ENCODE results near the gene CES2. TPM values are rescaled to one million over a fixed set of nuclear protein-coding genes. Genes with fewer than 3 reads are reported as not detected.

The CES2 gene
- total RNA-seq, 1 experiment from 2014 or later = 29.7 TPM

- DNase-seq (ENCODE audit: low spot score) (peak; percentile 91), ATAC-seq (peak; percentile 100)
- CTCF ChIA-PET = interaction anchor here (0.6 to 5.3 kb wide), 73 partner anchors 9 to 560 kb away, joined by 3 to 51 read pairs (median 5); partner anchors contain the start of genes ATP6V0D1, B3GNT9, CDH16 and CIAO2B
- Mint-ChIP-seq H3K4me3 (peak within 1 kb of the TSS; percentile 66), H3K4me1 (peaks cover 9% of the 10 kb centered on the region), H3K9me3 (no peaks in the 10 kb centered on the region), H3K27ac (peak within 1 kb of the TSS; percentile 56), H3K36me3 (no peaks in the 10 kb centered on the region), H3K27me3 (ENCODE audit: low read depth) (peaks cover 8% of the 10 kb centered on the region; the same call in 1 of the 2 replicates)
- POLR2A ChIA-PET = interaction anchor here (0.5 to 1.2 kb wide), 3 partner anchors 8 to 286 kb away, joined by 3 to 4 read pairs (median 4); partner anchors contain the start of genes FHOD1 and NOL3
- no peak for TF ChIP-seq ZSCAN18 (CRISPR knock-in tag; IDR thresholded peaks at IDR 0.05)
- TF ChIP-seq ZNF532 (CRISPR knock-in tag; IDR thresholded peaks at IDR 0.05; ENCODE audit: borderline replicate concordance) = no peak
- no peak for TF ChIP-seq RORB (CRISPR knock-in tag; IDR thresholded peaks at IDR 0.05)
- TF ChIP-seq USF1 (CRISPR knock-in tag; IDR thresholded peaks at IDR 0.05) = no peak
- TF ChIP-seq ATF6 (CRISPR knock-in tag; IDR thresholded peaks at IDR 0.05) = no peak
- TF ChIP-seq GTF2I (CRISPR knock-in tag; conservative IDR thresholded peaks at IDR 0.05) = no peak
- TF ChIP-seq E2F1 (CRISPR knock-in tag; IDR thresholded peaks at IDR 0.05) = no peak
- no peak for TF ChIP-seq PRRX2 (CRISPR knock-in tag; IDR thresholded peaks at IDR 0.05)
- no peak for TF ChIP-seq SP1 (CRISPR knock-in tag; conservative IDR thresholded peaks at IDR 0.05)
- no peak for TF ChIP-seq EMX1 (CRISPR knock-in tag; IDR thresholded peaks at IDR 0.05)
- TF ChIP-seq HMGA2 (CRISPR knock-in tag; IDR thresholded peaks at IDR 0.05) = no peak
- peak; percentile 51; the same call in 1 of the 2 replicates for TF ChIP-seq HMGXB4 (CRISPR knock-in tag; IDR thresholded peaks at IDR 0.05)
- no peak for TF ChIP-seq ZNF281 (CRISPR knock-in tag; IDR thresholded peaks at IDR 0.05)
- TF ChIP-seq ZNF423 (CRISPR knock-in tag; IDR thresholded peaks at IDR 0.05) = no peak
- 0 out of 2 replicates have a peak, but pooled peaks have one; percentile 23 for TF ChIP-seq FOXK1 (CRISPR knock-in tag; IDR thresholded peaks at IDR 0.05)
- TF ChIP-seq ZMAT4 (CRISPR knock-in tag; IDR thresholded peaks at IDR 0.05) = no peak
- TF ChIP-seq ZNF416 (CRISPR knock-in tag; IDR thresholded peaks at IDR 0.05) = no peak
- no peak for TF ChIP-seq AFF4 (CRISPR knock-in tag; IDR thresholded peaks at IDR 0.05; ENCODE audit: borderline replicate concordance)
Observed at GRCh38 chr16:66961065-66961744, 25.9 kb downstream of the CES2 start, which contains the start of gene CES3. TSS of gene CES3 (plus strand) at chr16:66961266. CDS start at chr16:66961308, 42 bp downstream.

All from WTC11 (cell line).